ENCODE results near the gene PDE4D.

PDE4D gene

GRCh38 chr5:59732301-59732700 is 161.2 kb downstream of the PDE4D start:
- no peak for DNase-seq

GRCh38 chr5:59731809-59732208 is 161.7 kb downstream of the PDE4D start:
- no peak for DNase-seq

GRCh38 chr5:59729820-59730219 is 163.7 kb downstream of the PDE4D start:
- no peak for DNase-seq

GRCh38 chr5:59729357-59729756 is 164.2 kb downstream of the PDE4D start:
- no peak for DNase-seq

- no peak for DNase-seq
Measured at GRCh38 chr5:59728356-59728755, 165.2 kb downstream of the PDE4D start.

GRCh38 chr5:59727186-59727585 is 166.3 kb downstream of the PDE4D start:
- DNase-seq, result no peak

GRCh38 chr5:59725392-59725767 is 168.1 kb downstream of the PDE4D start:
- no peak for DNase-seq

- DNase-seq, result peak in 1 of 2 experiments; percentile 24
Measured at GRCh38 chr5:59724482-59725391, 168.8 kb downstream of the PDE4D start.

- DNase-seq, result no peak
Measured at GRCh38 chr5:59722874-59723273, 170.7 kb downstream of the PDE4D start.

- DNase-seq, result no peak
Measured at GRCh38 chr5:59721741-59722140, 171.8 kb downstream of the PDE4D start.

- DNase-seq, result no peak
Measured at GRCh38 chr5:59720063-59720462, 173.5 kb downstream of the PDE4D start.

- no peak for DNase-seq
Measured at GRCh38 chr5:59716966-59717500, 176.5 kb downstream of the PDE4D start.

- DNase-seq, result no peak
Measured at GRCh38 chr5:59716029-59716428, 177.5 kb downstream of the PDE4D start.

- DNase-seq, result no peak
Measured at GRCh38 chr5:59715228-59715627, 178.3 kb downstream of the PDE4D start.

GRCh38 chr5:59713498-59713844 is 180.1 kb downstream of the PDE4D start:
- DNase-seq, result no peak

GRCh38 chr5:59712836-59713497 is 180.6 kb downstream of the PDE4D start:
- peak in 1 of 2 experiments; percentile 0 for DNase-seq

GRCh38 chr5:59711310-59711709 is 182.2 kb downstream of the PDE4D start:
- no peak for DNase-seq

- DNase-seq, result no peak
Measured at GRCh38 chr5:59709846-59710245, 183.7 kb downstream of the PDE4D start.

- DNase-seq, result no peak
Measured at GRCh38 chr5:59709346-59709821, 184.1 kb downstream of the PDE4D start.

- no peak for DNase-seq
Measured at GRCh38 chr5:59704936-59705335, 188.6 kb downstream of the PDE4D start.

GRCh38 chr5:59703789-59704188 is 189.7 kb downstream of the PDE4D start:
- no peak for DNase-seq

- no peak for DNase-seq
Measured at GRCh38 chr5:59698207-59699178, 195.0 kb downstream of the PDE4D start.

GRCh38 chr5:59694411-59694810 is 199.1 kb downstream of the PDE4D start:
- DNase-seq, result no peak
